GM19099 (cell line): ENCODE results near the gene C15orf40.
A peak's percentile ranks its signal among the peaks of the same experiment; 100 is the strongest.

Experiments used
- POLR2A ChIP-seq: IDR thresholded peaks from 3 replicates; pipeline ENCODE4 v1.6.1; 2011; ENCODE audit warnings: low read depth; ENCODE audit not compliant: insufficient read length; ENCODE audit errors: extremely low read depth

C15orf40 gene

GRCh38 chr15:83010709-83011270 lies 649 bp downstream of the C15orf40 start:
- TF ChIP-seq POLR2A, result no peak

- TF ChIP-seq POLR2A, result no peak
Observed at GRCh38 chr15:82999905-83000671, 11.4 kb downstream of the C15orf40 start.

- TF ChIP-seq POLR2A, result no peak
Observed at GRCh38 chr15:82999426-82999825, 12.0 kb downstream of the C15orf40 start.

GRCh38 chr15:82995938-82996337 lies 15.5 kb downstream of the C15orf40 start:
- TF ChIP-seq POLR2A, result no peak

- TF ChIP-seq POLR2A, result no peak
Observed at GRCh38 chr15:82995076-82995475, 16.4 kb downstream of the C15orf40 start.

- TF ChIP-seq POLR2A, result no peak
Observed at GRCh38 chr15:82993144-82993543, 18.3 kb downstream of the C15orf40 start.

- TF ChIP-seq POLR2A, result no peak
Observed at GRCh38 chr15:82992436-82992998, 18.9 kb downstream of the C15orf40 start.

- no peak for TF ChIP-seq POLR2A
Observed at GRCh38 chr15:82986442-82986780, 25.0 kb downstream of the C15orf40 start.

- peak; percentile 80 for TF ChIP-seq POLR2A
Observed at GRCh38 chr15:82985688-82986441, 25.6 kb downstream of the C15orf40 start, which contains the start of gene RAMAC. RAMAC (plus strand) TSS chr15:82986210; CDS start chr15:82989019, 2,809 bp downstream.

- no peak for TF ChIP-seq POLR2A
Observed at GRCh38 chr15:82980981-82981380, 30.5 kb downstream of the C15orf40 start.

GRCh38 chr15:82979726-82980125 lies 31.7 kb downstream of the C15orf40 start:
- no peak for TF ChIP-seq POLR2A

- TF ChIP-seq POLR2A, result no peak
Observed at GRCh38 chr15:82978438-82978837, 33.0 kb downstream of the C15orf40 start.

- TF ChIP-seq POLR2A, result no peak
Observed at GRCh38 chr15:82977076-82977475, 34.4 kb downstream of the C15orf40 start.

GRCh38 chr15:82972990-82973389 lies 38.4 kb downstream of the C15orf40 start:
- no peak for TF ChIP-seq POLR2A

GRCh38 chr15:82971218-82971984 lies 40.0 kb downstream of the C15orf40 start:
- TF ChIP-seq POLR2A, result no peak

- TF ChIP-seq POLR2A, result no peak
Observed at GRCh38 chr15:82970696-82971095, 40.7 kb downstream of the C15orf40 start.
